B cell (primary cell): ENCODE measurements around the gene GP1BB. TPM values are rescaled to one million over a fixed set of nuclear protein-coding genes. Genes with fewer than 3 reads are reported as not detected.

Source experiments
- ATAC-seq: fragments of 200-7000 bp; cut with Tn5 transposase; one replicate; pipeline ENCODE4 v1.10.0; 2021; ENCODE audit warnings: low read depth, mild to moderate bottlenecking, moderate number of reproducible peaks, moderate library complexity
- CTCF ChIA-PET: fragments of 350-600 bp; sonication (Branson Sonifier 250); formaldehyde crosslinking; loops from one replicate; lab custom pipeline; 2021; ENCODE audit warnings: antibody characterized with exemption, inconsistent platforms; lab: Charles Lee
- POLR2A ChIA-PET: fragments of 350-600 bp; sonication (Branson Sonifier 250); formaldehyde crosslinking; loops from one replicate; lab custom pipeline; 2021; ENCODE audit warnings: antibody characterized with exemption; lab: Charles Lee
- DNase-seq: peaks from one replicate; pipeline ENCODE4 v3.0.0; 2013
- H2AFZ ChIP-seq: 2 replicates; pipeline ENCODE4 v1.6.1; 2012; ENCODE audit warnings: mild to moderate bottlenecking, low read depth, low read length; ENCODE audit not compliant: insufficient read depth, poor library complexity, severe bottlenecking
- H3K27ac ChIP-seq, 2 donors: 1 replicate in 1 of 2; 2 replicates in 1 of 2; pipeline ENCODE4 v1.5.1; 2012 to 2013; ENCODE audit warnings: low read length in 2 of 2, mild to moderate bottlenecking in 2 of 2, moderate library complexity in 1 of 2
- H3K27me3 ChIP-seq, 4 experiments: fragments of 200-600 bp in 1 of 4; sonication (generic) in 1 of 4; replicated peaks in 1 of 4; 1 replicate in 2 of 4; 2 replicates in 2 of 4; pipeline versions ENCODE4 v1.6.1 to v1.7.0; 2013 to 2016; ENCODE audit warnings: low read length in 3 of 4, mild to moderate bottlenecking in 2 of 4, mixed read lengths in 1 of 4, moderate library complexity in 1 of 4; ENCODE audit not compliant: insufficient read depth in 4 of 4, control insufficient read depth in 3 of 4; ENCODE audit errors: control extremely low read depth in 1 of 4
- H3K36me3 ChIP-seq, 2 experiments: replicated peaks in 1 of 2; 1 replicate in 1 of 2; 2 replicates in 1 of 2; pipeline versions ENCODE4 v1.6.1 to v1.7.1; 2013; ENCODE audit warnings: low read length in 1 of 2; ENCODE audit not compliant: insufficient read depth in 2 of 2, control insufficient read depth in 1 of 2; ENCODE audit errors: control extremely low read depth in 1 of 2, extremely low read depth in 1 of 2
- H3K4me1 ChIP-seq, 2 donors: fragments of 200-600 bp in 1 of 2; sonication (generic) in 1 of 2; 1 replicate in 1 of 2; 2 replicates in 1 of 2; pipeline versions ENCODE4 v1.5.1 to v1.6.1; 2013 to 2017; ENCODE audit warnings: low read length in 2 of 2; ENCODE audit not compliant: control insufficient read depth in 2 of 2, insufficient read depth in 2 of 2
- H3K4me2 ChIP-seq: replicated peaks from 2 replicates; pipeline ENCODE3; 2012; ENCODE audit warnings: mild to moderate bottlenecking, low read depth, low read length; ENCODE audit not compliant: poor library complexity, severe bottlenecking
- H3K4me3 ChIP-seq, 5 experiments: fragments of 200-600 bp in 1 of 5; sonication (generic) in 1 of 5; 1 replicate in 3 of 5; 2 replicates in 2 of 5; pipeline versions ENCODE4 v1.5.1 to v1.7.0; 2011 to 2016; ENCODE audit warnings: low read length in 4 of 5, mild to moderate bottlenecking in 4 of 5, low read depth in 2 of 5, control low read depth in 1 of 5, moderate library complexity in 1 of 5; ENCODE audit not compliant: insufficient read depth in 1 of 5; ENCODE audit errors: control extremely low read depth in 1 of 5, extremely low read depth in 1 of 5
- H3K79me2 ChIP-seq: fragments of 200-600 bp; sonication (generic); one replicate; pipeline ENCODE4 v1.6.0; 2016; ENCODE audit warnings: low read length; ENCODE audit not compliant: control insufficient read depth, insufficient read depth
- H3K9ac ChIP-seq: fragments of 200-600 bp; sonication (generic); 2 replicates; pipeline ENCODE4 v1.6.1; 2017; ENCODE audit warnings: mild to moderate bottlenecking, low read length, moderate library complexity
- H3K9me3 ChIP-seq, 3 donors: one replicate each; pipeline versions ENCODE4 v1.6.1 to v1.7.1; 2013; ENCODE audit warnings: low read length in 2 of 3; ENCODE audit not compliant: control insufficient read depth in 2 of 3, insufficient read depth in 1 of 3; ENCODE audit errors: control extremely low read depth in 1 of 3
- H4K20me1 ChIP-seq: 2 replicates; pipeline ENCODE4 v1.6.0; 2012; ENCODE audit warnings: mild to moderate bottlenecking, low read length; ENCODE audit not compliant: insufficient read depth, control insufficient read depth, poor library complexity, severe bottlenecking
- H3K27ac Mint-ChIP-seq: one replicate; pipeline ENCODE4 v1.8.0; 2021; ENCODE audit warnings: mixed read lengths
- H3K27me3 Mint-ChIP-seq: one replicate; pipeline ENCODE4 v1.8.0; 2021; ENCODE audit warnings: mixed read lengths
- H3K4me1 Mint-ChIP-seq: one replicate; pipeline ENCODE4 v1.8.0; 2021; ENCODE audit warnings: mixed read lengths
- H3K4me3 Mint-ChIP-seq: one replicate; pipeline ENCODE4 v1.8.0; 2021; ENCODE audit warnings: mixed read lengths
- H3K9me3 Mint-ChIP-seq: one replicate; pipeline ENCODE4 v1.8.0; 2022; ENCODE audit warnings: mixed read lengths; ENCODE audit not compliant: insufficient read depth
- CTCF ChIP-seq: fragments of 200-600 bp; IDR thresholded peaks from one replicate; pipeline ENCODE4 v1.8.0; 2022; ENCODE audit warnings: antibody characterized with exemption, mild to moderate bottlenecking
- EZH2 ChIP-seq: IDR thresholded peaks from 2 replicates; pipeline ENCODE4 v1.6.1; 2012; ENCODE audit warnings: borderline replicate concordance, low read depth, mild to moderate bottlenecking, moderate library complexity, low read length; ENCODE audit not compliant: insufficient read depth, poor library complexity, severe bottlenecking
- WGBS: methylation state at CpG from one replicate; pipeline ENCODE4 v1.1.5; 2013; ENCODE audit warnings: missing lambda C conversion rate; ENCODE audit not compliant: insufficient coverage; 5-methylcytosine and 5-hydroxymethylcytosine counted together
- intact Hi-C: fragments of 100-400 bp; cut with micrococcal nuclease; formaldehyde crosslinking; loops from one replicate; pipeline ENCODE4 v1.10.0; 2022
- polyA plus RNA-seq: library from polyadenylated mRNA; depleted of rRNA; stranded (reverse); fragments of >200 nt; gene quantifications from 2 replicates; pipeline ENCODE4 v1.2.3, GENCODE V29; 2012
- total RNA-seq, 2 donors: library from RNA; stranded (reverse); fragments of 120-200 nt in 1 of 2; gene quantifications; 1 replicate in 1 of 2; 2 replicates in 1 of 2; pipeline versions ENCODE4 v1.2.3 to v1.2.4, GENCODE V29; 2013 to 2022

The GP1BB gene
- total and polyA plus RNA-seq, 2 donors (not counting 1 experiment from before 2014, with no cell fraction given): 0.31 TPM; not detected in 1

GRCh38 chr22:19673660-19674059 lies 49.7 kb upstream of the GP1BB start:
- no peaks in the 10 kb centered on the region for H3K9me3 Mint-ChIP-seq
- CTCF ChIA-PET: no interaction called here

More at GRCh38 chr22:19673660-19674059, 49.7 kb upstream of the GP1BB start:
- H3K36me3 ChIP-seq: no peaks in the 10 kb centered on the region
- no peak overlapping the region for H3K9ac ChIP-seq
- TF ChIP-seq EZH2 (no peak), CTCF (no peak)
- WGBS: 76% methylated on average over 2 of the region's 4 CpGs
- no peak overlapping the region for H3K4me2 ChIP-seq
- intact Hi-C loops: no loop called here
- Mint-ChIP-seq H3K27me3 (peaks cover 29% of the 10 kb centered on the region), H3K4me1 (no peaks in the 10 kb centered on the region), H3K4me3 (no peak overlapping the region), H3K27ac (no peak overlapping the region)
- H4K20me1 ChIP-seq: no peaks in the 10 kb centered on the region
- no peaks in the 10 kb centered on the region for H3K79me2 ChIP-seq
- H3K4me1 ChIP-seq: no peaks in the 10 kb centered on the region
- H2AFZ ChIP-seq: no peak overlapping the region
- POLR2A ChIA-PET: no interaction called here
- no peaks in the 10 kb centered on the region for H3K9me3 ChIP-seq
- no peak overlapping the region for H3K27ac ChIP-seq
- no peaks in the 10 kb centered on the region for H3K27me3 ChIP-seq
- H3K4me3 ChIP-seq: no peak overlapping the region
- no peak for DNase-seq
- ATAC-seq: no peak
